Activated effector memory CD4-positive, alpha-beta T cell treated with anti-CD3 and anti-CD28 coated beads, Interleukin-2, amount 50 U/mL, for 16 hours (primary cell): ENCODE data around the gene MMP14.
"Not testable (repeated sequence)": the region's sequence is repeated elsewhere in the genome, so short reads cannot be mapped to it uniquely, and the experiment has no call there.

Experiments
- DNase-seq: peaks from one replicate; pipeline ENCODE4 v3.0.0-alpha.2; 2020

MMP14 gene

GRCh38 chr14:22842211-22843122 lies 6.1 kb downstream of the MMP14 start:
- DNase-seq: no peak

DNA sequence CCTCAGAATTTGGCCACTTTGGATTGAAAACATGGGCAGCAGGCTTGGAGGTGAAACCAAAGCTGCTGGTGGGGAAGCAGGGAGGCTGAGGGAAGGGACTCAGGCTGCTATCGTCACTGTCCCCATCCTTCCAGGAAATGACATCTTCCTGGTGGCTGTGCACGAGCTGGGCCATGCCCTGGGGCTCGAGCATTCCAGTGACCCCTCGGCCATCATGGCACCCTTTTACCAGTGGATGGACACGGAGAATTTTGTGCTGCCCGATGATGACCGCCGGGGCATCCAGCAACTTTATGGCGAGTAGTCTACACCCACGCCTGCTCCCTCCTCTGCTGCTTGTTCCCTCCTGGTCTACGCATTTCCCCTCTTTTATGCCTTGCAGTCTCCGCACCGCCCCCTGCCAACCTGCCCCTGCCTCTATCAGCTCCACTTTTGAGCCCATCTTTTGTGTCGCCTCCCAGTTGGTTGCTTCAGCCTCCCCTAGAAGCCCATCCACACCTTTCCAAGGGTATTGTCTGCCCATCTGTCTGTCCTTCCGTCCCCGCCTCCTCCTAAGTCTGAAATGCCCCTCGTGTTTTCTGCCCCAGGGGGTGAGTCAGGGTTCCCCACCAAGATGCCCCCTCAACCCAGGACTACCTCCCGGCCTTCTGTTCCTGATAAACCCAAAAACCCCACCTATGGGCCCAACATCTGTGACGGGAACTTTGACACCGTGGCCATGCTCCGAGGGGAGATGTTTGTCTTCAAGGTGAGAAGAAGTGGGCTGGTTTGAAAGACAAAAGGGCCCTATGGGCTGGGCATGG lies 6.9 kb downstream of the MMP14 start:
- DNase-seq: no peak

DNA sequence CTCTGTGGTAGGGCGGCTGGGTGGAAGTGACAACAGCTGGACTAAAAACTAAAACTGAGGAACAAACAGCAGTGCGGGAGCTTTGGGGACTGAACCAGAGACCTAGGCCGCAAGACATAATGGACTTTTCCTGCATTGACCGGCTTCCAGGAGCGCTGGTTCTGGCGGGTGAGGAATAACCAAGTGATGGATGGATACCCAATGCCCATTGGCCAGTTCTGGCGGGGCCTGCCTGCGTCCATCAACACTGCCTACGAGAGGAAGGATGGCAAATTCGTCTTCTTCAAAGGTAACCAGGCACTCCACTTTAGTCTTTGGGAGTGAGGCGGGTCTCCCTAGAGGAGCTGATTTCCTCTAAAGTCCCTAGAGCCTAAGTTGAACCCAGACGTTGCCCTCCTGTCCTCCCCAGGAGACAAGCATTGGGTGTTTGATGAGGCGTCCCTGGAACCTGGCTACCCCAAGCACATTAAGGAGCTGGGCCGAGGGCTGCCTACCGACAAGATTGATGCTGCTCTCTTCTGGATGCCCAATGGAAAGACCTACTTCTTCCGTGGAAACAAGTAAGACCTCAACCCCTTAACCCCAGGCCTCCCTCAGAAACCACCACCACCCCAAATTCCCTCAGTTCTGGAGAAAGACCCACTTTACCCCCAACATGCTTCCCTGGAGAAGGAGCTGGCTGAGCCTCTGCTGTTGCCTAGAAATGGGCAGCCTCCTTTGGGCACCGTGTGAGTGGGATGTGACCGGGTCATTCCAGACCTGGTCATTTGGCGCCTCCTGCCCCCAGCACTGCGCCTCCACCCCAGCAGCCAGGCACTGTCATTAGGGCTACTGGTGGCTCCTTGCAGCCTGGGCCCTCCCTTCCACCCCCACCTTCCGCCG lies 8.1 kb downstream of the MMP14 start:
- DNase-seq: no peak

- DNase-seq: no peak
Observed at GRCh38 chr14:22845103-22845394, 8.7 kb downstream of the MMP14 start.

GRCh38 chr14:22845821-22846625 lies 9.6 kb downstream of the MMP14 start:
- DNase-seq: no peak

DNA sequence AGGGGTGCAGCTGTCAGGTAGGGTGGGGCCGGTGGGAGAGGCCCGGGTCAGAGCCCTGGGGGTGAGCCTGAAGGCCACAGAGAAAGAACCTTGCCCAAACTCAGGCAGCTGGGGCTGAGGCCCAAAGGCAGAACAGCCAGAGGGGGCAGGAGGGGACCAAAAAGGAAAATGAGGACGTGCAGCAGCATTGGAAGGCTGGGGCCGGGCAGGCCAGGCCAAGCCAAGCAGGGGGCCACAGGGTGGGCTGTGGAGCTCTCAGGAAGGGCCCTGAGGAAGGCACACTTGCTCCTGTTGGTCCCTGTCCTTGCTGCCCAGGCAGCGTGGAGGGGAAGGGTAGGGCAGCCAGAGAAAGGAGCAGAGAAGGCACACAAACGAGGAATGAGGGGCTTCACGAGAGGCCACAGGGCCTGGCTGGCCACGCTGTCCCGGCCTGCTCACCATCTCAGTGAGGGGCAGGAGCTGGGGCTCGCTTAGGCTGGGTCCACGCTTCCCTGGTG lies 10.5 kb downstream of the MMP14 start:
- DNase-seq: no peak

DNA sequence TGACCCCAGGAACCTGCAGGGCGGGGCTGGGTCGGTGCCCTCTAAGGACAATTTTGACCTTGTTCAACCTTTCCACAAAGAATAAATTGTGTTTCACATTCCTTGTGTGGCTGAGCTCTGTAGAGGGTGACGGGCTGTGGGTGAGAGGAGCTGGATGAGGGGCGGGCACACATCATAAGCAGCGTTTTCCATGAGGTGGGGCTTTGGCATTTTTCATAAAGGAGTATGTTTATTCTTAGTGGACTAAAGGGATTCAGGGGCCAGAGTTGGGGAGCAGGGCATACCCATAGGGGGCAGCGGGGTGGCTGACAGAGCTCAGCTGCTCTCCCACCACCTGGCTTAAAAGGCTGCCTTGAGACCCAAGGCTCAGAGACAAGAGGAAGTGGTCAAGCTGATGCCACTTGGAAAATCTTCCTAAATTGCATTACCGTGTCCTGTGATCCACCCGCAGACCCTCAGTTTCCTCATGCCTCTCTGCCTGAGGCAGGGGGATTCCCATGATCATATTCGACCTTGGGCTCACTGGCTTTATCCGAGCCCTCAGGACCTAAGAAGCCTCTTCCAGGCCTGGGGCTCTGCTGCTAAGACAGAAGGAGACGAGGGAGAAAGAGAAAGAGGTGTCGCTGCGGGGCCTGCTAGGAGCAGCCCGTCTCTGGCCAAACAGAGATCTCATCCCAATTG lies 11.4 kb downstream of the MMP14 start:
- no peak for DNase-seq

- DNase-seq: no peak
Observed at GRCh38 chr14:22848351-22849164, 12.2 kb downstream of the MMP14 start.

DNA sequence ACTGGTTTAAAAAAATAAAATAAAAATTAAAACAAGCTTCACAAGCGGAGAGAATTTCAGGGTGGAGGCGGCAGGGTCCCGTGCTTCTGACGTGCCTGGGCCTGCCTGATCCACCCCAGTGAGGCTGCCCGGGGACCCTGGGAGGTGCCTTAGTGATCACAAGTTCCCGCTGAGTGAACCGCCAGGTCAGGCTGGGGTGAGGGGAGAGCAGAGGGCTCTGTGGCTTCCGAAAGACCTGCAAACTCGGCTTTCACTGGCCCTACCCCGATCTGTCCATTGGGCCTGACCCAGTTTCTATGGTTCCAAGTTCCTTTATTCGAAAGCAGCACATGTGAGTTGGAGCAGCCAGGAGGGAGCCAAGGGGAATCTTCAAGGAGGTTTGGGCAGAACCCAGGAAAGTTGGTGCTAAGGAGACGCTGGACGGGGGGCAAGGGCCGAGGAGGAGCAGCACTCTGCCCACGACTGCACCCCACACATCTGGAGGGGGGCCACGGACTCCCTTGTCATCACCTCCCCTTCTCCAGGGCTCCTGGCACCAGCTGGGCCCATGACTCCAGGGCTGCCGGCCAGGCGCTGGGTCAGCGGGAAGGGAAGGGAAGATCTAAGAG lies 12.9 kb downstream of the MMP14 start:
- DNase-seq: no peak

DNA sequence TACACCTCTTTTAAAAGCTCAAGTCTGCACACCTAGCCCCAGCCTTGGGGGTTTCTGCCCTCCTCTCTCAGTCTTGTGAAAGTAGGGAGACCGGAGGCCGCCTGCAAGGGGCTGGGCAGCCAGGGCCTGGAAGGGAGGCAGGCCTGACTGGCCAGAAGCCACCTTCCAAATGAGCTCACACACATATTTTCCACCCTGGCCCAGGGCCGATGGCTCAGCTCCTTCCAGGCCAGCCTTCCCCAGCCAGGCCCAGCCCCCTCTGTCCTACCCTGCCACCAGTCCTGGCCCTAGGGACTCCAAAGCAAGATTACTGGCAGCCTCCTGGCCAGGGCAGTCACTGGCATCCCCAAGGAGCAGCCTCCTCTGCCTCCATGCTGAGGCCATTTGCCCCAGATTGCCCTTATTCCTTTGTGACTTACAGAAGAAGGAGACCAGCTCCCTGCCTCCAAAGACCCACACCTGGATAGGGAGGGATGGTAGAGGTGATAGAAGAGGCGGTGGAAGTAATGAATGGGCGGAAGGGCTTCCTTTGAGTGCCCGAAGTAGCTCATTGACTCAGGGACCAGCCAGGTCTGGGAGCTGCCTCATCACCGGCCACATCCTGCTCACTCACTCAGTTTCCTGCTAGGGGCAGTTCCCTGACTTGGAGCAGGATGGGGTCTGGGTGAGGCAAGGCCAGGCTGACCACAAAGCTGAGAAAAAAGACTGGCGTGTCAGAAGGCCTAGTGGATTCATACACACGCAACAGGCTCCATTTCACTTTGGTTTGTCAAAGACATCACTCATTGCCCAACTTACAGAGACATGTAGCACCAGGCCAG lies 14.8 kb downstream of the MMP14 start:
- no peak for DNase-seq

DNA sequence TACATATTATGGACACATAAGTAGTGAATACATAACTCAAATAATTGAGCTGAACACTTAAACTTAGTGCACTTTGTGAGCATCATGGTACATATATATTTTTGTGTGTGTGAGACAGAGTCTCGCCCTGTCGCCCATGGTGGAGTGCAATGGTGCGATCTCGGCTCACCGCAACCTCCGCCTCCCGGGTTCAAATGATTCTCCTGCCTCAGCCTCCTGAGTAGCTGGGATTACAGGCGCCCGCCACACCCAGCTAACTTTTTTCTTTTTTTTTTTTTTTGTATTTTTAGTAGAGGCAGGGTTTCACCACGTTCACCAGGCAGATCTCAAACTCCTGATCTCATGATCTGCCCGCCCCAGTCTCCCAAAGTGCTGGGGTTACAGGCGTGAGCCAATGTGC lies 15.8 kb downstream of the MMP14 start:
- DNase-seq: not testable (repeated sequence)

- no peak for DNase-seq
Observed at GRCh38 chr14:22852599-22852939, 16.2 kb downstream of the MMP14 start.

DNA sequence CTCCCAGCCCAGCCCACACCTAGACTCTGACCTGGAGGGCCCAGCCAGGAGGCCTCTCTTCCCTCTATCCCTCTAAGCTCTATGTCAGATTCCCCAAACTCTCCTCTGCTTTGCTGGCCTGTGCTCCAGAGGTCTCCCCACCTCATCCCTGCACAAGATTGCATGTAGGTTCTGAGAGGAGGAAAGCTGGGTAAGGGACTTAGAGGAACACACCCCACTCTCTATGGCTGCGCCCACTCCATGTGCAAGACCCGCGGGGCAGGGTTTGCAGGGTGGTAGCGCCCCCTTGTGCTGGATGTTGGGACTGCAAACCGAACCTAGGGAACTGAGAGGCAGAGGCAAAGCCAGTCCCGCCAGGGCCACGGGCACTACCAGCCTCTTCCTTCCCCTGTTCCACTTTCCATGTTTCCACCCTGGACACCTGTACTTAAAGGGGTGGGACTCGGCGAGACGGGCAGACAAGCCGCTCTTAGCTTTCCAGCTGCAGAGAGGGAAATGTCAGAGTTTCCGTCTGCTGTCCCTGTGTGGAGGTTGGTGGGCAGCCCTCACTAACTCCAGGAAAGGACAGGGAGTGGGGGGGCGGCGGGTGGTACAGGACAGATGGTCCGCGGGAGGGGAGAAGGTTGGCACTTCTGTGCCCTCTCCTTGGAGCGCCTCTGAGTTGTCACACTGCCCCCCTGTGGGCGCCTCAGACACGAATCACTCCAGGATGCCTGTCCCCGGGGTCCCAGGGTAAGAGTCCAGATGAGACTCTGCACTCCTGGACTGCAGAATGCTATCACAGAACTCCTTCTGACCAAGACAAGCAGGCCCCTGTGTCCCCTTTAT lies 16.8 kb downstream of the MMP14 start:
- peak; percentile 97 for DNase-seq

DNA sequence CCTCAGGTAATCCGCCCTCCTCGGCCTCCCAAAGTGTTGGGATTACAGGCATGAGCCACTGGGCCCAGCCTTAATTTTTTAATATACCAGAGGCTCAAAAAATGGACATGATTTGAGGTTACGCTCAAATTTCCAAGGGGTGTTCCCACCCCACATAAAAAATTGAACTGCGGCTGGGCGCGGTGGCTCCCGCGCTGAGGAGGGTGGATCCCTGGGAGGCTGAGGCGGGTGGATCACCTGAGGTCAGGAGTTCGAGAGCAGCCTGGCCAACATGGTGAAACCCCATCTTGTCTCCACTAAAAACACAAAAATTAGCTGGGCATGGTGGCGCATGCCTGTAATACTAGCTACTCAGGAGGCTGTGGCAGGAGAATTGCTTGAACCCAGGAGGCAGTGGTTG lies 17.9 kb downstream of the MMP14 start:
- not testable (repeated sequence) for DNase-seq

DNA sequence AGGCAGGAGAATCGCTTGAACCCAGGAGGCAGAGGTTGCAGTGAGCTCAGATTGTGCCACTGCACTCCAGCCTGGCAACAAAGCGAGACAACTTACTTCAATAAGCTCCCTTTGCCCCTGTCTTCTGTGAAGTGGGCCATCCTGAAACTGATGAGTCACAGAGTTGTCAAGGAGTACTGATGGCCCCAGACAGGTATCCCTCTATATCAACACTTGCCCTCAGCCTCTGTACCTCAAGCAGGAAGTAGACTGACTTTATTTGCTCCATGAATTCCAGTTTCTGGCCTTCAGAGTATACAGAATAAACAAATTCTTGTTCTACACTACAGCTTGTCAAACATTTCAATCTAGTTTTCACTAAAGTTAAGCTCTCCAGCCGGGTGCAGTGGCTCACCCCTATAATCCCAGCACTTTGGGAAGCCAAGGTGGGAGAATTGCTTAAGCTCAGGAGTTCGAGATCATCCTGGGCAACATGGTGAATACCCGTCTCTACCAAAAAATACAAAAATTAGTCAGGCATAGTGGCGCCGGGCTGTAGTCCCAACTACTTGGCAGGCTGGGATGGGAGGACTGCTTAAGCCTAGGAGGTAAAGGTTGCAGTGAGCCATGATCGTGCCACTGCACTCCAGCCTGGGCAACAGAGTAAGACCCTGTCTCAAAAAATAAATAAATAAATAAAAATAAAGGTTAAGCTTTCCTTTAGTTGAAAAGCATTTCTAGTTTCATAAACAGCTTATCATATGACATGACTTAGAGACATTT lies 18.8 kb downstream of the MMP14 start:
- DNase-seq: no peak

- no peak for DNase-seq
Observed at GRCh38 chr14:22856428-22856827, 20.0 kb downstream of the MMP14 start.

GRCh38 chr14:22860377-22860776 lies 24.0 kb downstream of the MMP14 start:
- DNase-seq: not testable (repeated sequence)

DNA sequence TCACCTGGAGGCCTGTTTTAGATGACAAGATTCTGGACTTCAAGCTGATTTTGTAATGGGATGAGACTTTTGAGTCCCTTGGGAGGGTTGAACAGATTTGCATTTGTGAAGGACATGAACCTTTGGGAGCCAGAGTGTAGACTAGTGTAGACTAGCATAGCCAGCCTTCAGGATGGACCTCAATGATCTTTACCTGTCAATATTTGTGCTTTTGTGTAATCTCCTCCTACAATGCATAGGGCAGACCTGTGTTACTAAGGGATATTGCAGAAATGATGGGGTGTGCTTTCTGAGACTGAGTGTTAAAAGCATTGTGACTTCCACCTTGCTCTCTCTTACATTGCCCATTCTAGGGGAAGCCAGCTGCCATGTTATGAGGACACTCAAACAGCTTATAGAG lies 25.3 kb downstream of the MMP14 start:
- DNase-seq: no peak
